Memory B cell (primary cell): ENCODE results near the gene CUEDC1.
A peak's percentile ranks its signal among the peaks of the same experiment; 100 is the strongest.
"Not testable (repeated sequence)": the region's sequence is repeated elsewhere in the genome, so short reads cannot be mapped to it uniquely, and the experiment has no call there.

Experiments
- ATAC-seq: fragments of 150-1000 bp; cut with Tn5 transposase; 2 replicates; pipeline ENCODE4 v1.10.0; 2021; ENCODE audit warnings: low read depth, mild to moderate bottlenecking, moderate library complexity
- DNase-seq, 2 donors: peaks; one replicate each; pipeline ENCODE4 v3.0.0; 2022; ENCODE audit warnings: low spot score in 2 of 2
- H3K27ac Mint-ChIP-seq: one replicate; pipeline ENCODE4 v1.8.0; 2022; ENCODE audit warnings: mild to moderate bottlenecking, moderate library complexity, mixed read lengths
- H3K27me3 Mint-ChIP-seq: one replicate; pipeline ENCODE4 v1.8.0; 2022; ENCODE audit warnings: mixed read lengths
- H3K36me3 Mint-ChIP-seq: one replicate; pipeline ENCODE4 v1.8.0; 2022; ENCODE audit warnings: mild to moderate bottlenecking, mixed read lengths
- H3K4me1 Mint-ChIP-seq: one replicate; pipeline ENCODE4 v1.8.0; 2022; ENCODE audit warnings: mixed read lengths
- H3K4me3 Mint-ChIP-seq: one replicate; pipeline ENCODE4 v1.8.0; 2022; ENCODE audit warnings: mild to moderate bottlenecking, moderate library complexity, mixed read lengths
- H3K9me3 Mint-ChIP-seq: one replicate; pipeline ENCODE4 v1.8.0; 2022; ENCODE audit warnings: mixed read lengths

CUEDC1 gene

DNA sequence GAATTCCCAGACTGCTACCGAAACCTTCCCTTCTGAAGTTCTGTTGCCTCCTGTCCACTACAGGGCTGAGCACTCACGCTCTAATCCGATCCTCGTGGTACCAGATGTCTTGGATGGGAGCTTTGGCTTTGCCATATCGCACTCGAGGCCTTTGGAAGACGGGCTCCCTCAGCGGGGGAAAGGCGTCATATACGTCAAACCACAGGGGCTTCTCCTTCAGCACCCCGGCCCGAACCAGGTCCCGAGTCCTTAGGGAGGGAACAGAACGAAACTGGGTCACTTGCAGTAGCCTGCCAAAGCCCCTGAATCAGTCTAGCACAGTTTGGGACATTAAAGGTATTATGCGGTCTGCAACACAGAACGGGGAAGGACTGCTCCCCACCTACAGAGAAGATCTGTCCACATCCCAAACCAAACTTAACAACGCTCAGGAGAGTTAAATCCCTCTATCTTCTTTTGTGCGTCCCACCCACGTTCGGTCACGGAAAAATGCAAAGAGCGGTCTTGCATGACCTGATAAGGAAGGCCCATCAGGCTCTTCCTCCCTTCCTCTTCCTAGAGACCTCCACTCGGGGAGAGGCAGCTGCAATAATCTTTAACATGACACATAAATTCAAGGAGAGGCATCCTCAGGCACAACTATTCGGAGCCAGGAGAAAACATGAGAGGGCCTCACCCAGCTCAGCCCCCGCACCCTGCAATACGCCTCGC is 105.9 kb downstream of the CUEDC1 start:
- Mint-ChIP-seq H3K27me3 (no peaks in the 10 kb centered on the region), H3K4me1 (peaks cover 17% of the 10 kb centered on the region), H3K36me3 (peaks cover 9% of the 10 kb centered on the region), H3K27ac (peak overlapping the region; percentile 99), H3K4me3 (peak overlapping the region; percentile 97), H3K9me3 (no peaks in the 10 kb centered on the region)
- ATAC-seq (peak; percentile 13), DNase-seq (no peak)

- not testable (repeated sequence) for H3K4me3 Mint-ChIP-seq, H3K27ac Mint-ChIP-seq, ATAC-seq, DNase-seq, H3K27me3 Mint-ChIP-seq, H3K9me3 Mint-ChIP-seq
- Mint-ChIP-seq H3K36me3 (peaks cover 13% of the 10 kb centered on the region), H3K4me1 (peaks cover 18% of the 10 kb centered on the region)
Observed at GRCh38 chr17:57846056-57846945, 108.9 kb downstream of the CUEDC1 start.

GRCh38 chr17:57842280-57842679 is 112.9 kb downstream of the CUEDC1 start:
- Mint-ChIP-seq H3K4me3 (no peak overlapping the region), H3K27me3 (no peaks in the 10 kb centered on the region), H3K36me3 (peaks cover 18% of the 10 kb centered on the region), H3K9me3 (no peaks in the 10 kb centered on the region), H3K4me1 (peaks cover 4% of the 10 kb centered on the region), H3K27ac (no peak overlapping the region)
- ATAC-seq = no peak
- no peak for DNase-seq

DNA sequence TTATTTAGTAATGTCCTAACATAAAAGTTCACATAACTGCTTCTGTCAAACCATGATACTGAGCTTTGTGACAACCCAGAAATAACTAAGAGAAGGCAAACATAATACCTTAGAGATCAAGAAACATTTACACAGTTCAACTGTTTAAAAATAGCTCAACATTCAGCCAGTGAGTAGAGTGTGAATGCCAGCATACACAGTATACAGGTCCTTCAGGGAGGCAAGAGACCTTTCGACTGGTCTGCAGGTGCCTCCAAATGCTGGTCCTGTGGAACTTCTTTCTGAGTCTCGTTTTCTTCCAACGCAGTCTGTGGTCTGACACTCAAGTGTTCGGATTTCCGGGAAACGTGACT is 115.7 kb downstream of the CUEDC1 start:
- H3K36me3 Mint-ChIP-seq = peaks cover 18% of the 10 kb centered on the region
- no peak overlapping the region for H3K27ac Mint-ChIP-seq

DNA sequence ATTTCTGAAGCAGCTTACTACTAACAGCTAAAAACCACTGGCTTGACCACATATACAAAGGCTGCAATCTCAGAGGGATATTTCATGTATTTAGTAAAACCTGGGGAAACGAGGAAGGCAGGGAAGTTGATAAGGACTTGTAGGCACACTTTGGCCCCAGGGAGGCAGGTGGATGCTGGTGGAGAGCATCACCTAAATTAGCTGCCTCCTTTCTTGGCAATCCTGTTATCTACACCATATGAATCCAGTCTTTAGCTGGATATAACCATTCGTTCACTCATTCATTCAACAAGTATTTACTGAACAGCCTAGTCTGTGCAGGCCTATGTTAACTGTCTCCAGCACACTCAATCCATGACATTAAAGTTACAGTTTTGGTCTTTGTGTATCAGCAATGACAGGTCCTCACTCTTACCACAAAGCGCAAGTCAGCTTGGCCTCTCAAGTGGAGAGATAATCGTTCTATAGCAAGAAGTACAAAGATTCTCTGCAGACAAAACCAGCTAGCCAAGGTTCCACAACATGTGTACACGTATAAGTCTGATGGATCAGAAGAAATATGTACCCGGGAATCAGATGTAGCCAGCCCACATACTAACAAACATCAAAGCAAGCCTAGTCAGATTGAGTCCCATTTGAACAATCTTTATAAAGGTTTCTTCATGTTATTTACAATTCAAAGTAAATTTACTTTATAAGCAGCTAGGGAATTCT is 116.2 kb downstream of the CUEDC1 start:
- no peak for DNase-seq
- no peaks in the 10 kb centered on the region for H3K9me3 Mint-ChIP-seq
- ATAC-seq = no peak
- H3K27me3 Mint-ChIP-seq = no peaks in the 10 kb centered on the region
- H3K4me3 Mint-ChIP-seq = no peak overlapping the region
- no peak overlapping the region for H3K27ac Mint-ChIP-seq
- peaks cover 18% of the 10 kb centered on the region for H3K36me3 Mint-ChIP-seq
- peaks cover 8% of the 10 kb centered on the region for H3K4me1 Mint-ChIP-seq

More for the DNA sequence above, 115.7 kb downstream of the CUEDC1 start:
- DNase-seq (no peak), ATAC-seq (no peak)
- Mint-ChIP-seq H3K27me3 (no peaks in the 10 kb centered on the region), H3K9me3 (no peaks in the 10 kb centered on the region), H3K4me3 (no peak overlapping the region), H3K4me1 (peaks cover 6% of the 10 kb centered on the region)

DNA sequence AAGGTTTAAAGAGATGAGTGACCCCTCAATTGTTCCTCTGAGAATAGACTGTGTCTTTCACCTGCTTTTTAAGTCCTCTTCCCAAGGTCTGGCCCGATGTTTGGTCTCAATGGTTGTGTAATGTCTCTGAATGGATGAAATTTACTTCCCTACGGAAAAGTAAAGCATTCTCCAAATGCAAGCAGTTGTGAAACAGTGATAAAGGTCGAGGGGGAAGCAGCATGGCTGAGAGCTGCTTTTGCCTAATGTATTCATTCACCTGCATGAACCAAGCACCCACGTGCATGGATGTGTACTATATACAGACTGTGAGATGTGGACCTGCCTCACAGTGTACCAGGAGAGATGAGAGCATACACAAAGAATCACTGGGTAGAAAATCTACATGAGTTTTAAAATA is 116.8 kb downstream of the CUEDC1 start:
- Mint-ChIP-seq H3K27ac (no peak overlapping the region), H3K27me3 (no peaks in the 10 kb centered on the region), H3K4me3 (no peak overlapping the region), H3K36me3 (peaks cover 18% of the 10 kb centered on the region), H3K4me1 (peaks cover 8% of the 10 kb centered on the region), H3K9me3 (no peaks in the 10 kb centered on the region)
- no peak for ATAC-seq
- DNase-seq = no peak

DNA sequence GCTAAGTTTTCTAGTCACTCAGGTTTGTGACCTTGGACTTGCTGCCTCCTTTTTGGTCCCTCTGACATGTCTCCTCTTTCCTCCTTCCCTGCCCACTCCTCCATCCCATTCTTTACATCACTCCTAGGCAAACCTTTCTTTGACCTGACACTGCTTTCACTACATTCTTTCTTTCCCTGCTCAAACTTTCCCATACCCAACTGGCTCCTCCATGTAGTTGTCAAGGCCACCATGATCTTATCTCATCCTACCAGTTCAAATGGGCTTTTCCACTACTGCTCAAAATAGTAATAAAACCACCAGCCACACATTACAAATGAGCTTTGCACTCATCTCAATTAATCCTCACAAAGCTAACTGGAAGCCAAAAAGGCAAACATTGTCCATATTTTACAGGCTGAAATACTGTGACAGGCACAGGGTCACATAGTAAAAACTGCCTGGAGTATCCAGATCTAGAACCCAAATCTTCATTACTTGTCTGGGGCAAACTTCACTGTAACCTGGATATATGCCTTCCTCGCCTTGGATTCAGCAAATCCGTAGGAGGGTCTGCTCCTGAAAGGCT is 119.8 kb downstream of the CUEDC1 start:
- Mint-ChIP-seq H3K27me3 (no peaks in the 10 kb centered on the region), H3K27ac (no peak overlapping the region), H3K4me1 (peaks cover 5% of the 10 kb centered on the region), H3K36me3 (peaks cover 12% of the 10 kb centered on the region), H3K9me3 (no peaks in the 10 kb centered on the region), H3K4me3 (no peak overlapping the region)
- ATAC-seq = no peak
- DNase-seq = no peak

GRCh38 chr17:57834146-57834741 is 121.0 kb downstream of the CUEDC1 start:
- H3K27ac Mint-ChIP-seq = no peak overlapping the region

GRCh38 chr17:57833179-57833939 is 121.9 kb downstream of the CUEDC1 start:
- H3K4me3 Mint-ChIP-seq = no peak overlapping the region
- peak; percentile 51 to 67 for DNase-seq

More at GRCh38 chr17:57834146-57834741, 121.0 kb downstream of the CUEDC1 start:
- Mint-ChIP-seq H3K4me3 (no peak overlapping the region), H3K36me3 (peaks cover 10% of the 10 kb centered on the region), H3K9me3 (no peaks in the 10 kb centered on the region), H3K27me3 (no peaks in the 10 kb centered on the region), H3K4me1 (peaks cover 5% of the 10 kb centered on the region)
- ATAC-seq (no peak), DNase-seq (no peak)

DNA sequence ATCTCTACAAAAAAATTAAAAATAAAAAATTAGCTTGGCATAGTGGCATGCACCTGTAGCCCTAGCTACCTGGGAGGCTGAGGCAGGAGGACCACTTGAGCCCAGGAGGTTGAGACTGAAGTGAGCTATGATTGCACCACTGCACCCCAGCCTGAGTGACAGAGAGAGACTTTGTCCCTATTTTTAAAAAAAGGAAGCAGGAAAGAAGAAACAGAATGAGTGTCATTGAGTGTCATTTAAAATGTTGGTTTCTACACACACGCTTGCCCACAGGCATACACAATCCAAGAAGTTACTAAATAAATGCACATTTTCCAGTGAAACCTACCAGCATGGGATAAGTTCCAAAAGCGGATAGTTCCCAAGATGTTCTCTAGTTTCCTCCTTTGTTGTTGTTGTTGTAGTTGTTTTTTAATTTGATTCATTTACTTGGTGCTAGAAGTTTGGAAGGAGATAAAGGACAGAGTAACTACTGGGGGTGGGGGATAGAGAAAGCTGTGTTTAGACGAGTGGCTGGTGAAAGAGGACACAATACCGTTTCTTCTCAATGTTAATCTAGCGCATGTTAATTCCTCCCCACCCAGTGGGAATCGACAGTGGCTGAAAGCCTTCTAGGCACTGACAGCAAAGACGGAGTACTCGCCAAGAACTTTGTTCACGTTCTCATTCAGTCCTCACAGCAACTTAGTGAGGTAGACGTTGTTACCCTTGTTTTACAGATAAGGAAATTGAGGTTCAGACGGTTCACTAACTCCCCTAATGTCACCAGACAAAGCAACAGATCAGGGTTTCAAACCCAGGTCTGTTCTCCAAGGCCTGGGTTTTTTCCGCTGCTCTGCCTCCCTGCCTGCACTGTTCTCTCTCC is 122.7 kb downstream of the CUEDC1 start:
- Mint-ChIP-seq H3K9me3 (no peaks in the 10 kb centered on the region), H3K4me1 (peaks cover 5% of the 10 kb centered on the region), H3K4me3 (no peak overlapping the region), H3K27ac (no peak overlapping the region), H3K36me3 (peaks cover 5% of the 10 kb centered on the region), H3K27me3 (no peaks in the 10 kb centered on the region)
- DNase-seq (no peak), ATAC-seq (peak; percentile 40)

More at GRCh38 chr17:57833179-57833939, 121.9 kb downstream of the CUEDC1 start:
- peaks cover 5% of the 10 kb centered on the region for H3K4me1 Mint-ChIP-seq
- ATAC-seq = peak; percentile 84
- no peaks in the 10 kb centered on the region for H3K27me3 Mint-ChIP-seq
- H3K27ac Mint-ChIP-seq = no peak overlapping the region
- H3K36me3 Mint-ChIP-seq = peaks cover 6% of the 10 kb centered on the region
- no peaks in the 10 kb centered on the region for H3K9me3 Mint-ChIP-seq

- H3K4me3 Mint-ChIP-seq = no peak overlapping the region
- peaks cover 5% of the 10 kb centered on the region for H3K4me1 Mint-ChIP-seq
- DNase-seq (no peak), ATAC-seq (no peak)
- no peaks in the 10 kb centered on the region for H3K27me3 Mint-ChIP-seq
- H3K27ac Mint-ChIP-seq = no peak overlapping the region
- H3K9me3 Mint-ChIP-seq = no peaks in the 10 kb centered on the region
- no peaks in the 10 kb centered on the region for H3K36me3 Mint-ChIP-seq
Observed at GRCh38 chr17:57830880-57831279, 124.3 kb downstream of the CUEDC1 start.
